Fibroblast of lung (primary cell): ENCODE measurements around the gene ERAP2. TPM values are rescaled to one million over a fixed set of nuclear protein-coding genes. Genes with fewer than 3 reads are reported as not detected.
A peak's percentile ranks its signal among the peaks of the same experiment; 100 is the strongest.

Experiments
- DNase-seq, 2 donors: peaks; one replicate each; pipeline versions ENCODE4 v3.0.0 to v3.0.0-alpha.2; 2010; ENCODE audit warnings: low read depth in 2 of 2
- H2AFZ ChIP-seq: 2 replicates; pipeline ENCODE4 v1.5.1; 2012; ENCODE audit warnings: low read length, control low read depth, inconsistent platforms
- H3K27ac ChIP-seq: 2 replicates; pipeline ENCODE4 v1.5.1; 2011; ENCODE audit warnings: low read length, control low read depth; ENCODE audit not compliant: insufficient read depth
- H3K27me3 ChIP-seq: 2 replicates; pipeline ENCODE4 v1.5.1; 2011; ENCODE audit warnings: mild to moderate bottlenecking, low read length; ENCODE audit not compliant: control insufficient read depth, insufficient read depth
- H3K36me3 ChIP-seq: 2 replicates; pipeline ENCODE4 v1.5.1; 2011; ENCODE audit warnings: low read length; ENCODE audit not compliant: control insufficient read depth, insufficient read depth
- H3K4me1 ChIP-seq: 2 replicates; pipeline ENCODE4 v1.5.1; 2011; ENCODE audit warnings: low read length; ENCODE audit not compliant: control insufficient read depth, insufficient read depth; ENCODE audit errors: extremely low read depth
- H3K4me2 ChIP-seq: 2 replicates; pipeline ENCODE4 v1.5.1; 2011; ENCODE audit warnings: low read length, control low read depth; ENCODE audit not compliant: insufficient read depth; ENCODE audit errors: extremely low read depth
- H3K4me3 ChIP-seq, 4 experiments: fragments of 200-600 bp in 1 of 4; sonication (generic) in 1 of 4; replicated peaks in 1 of 4; 2 replicates each; pipeline ENCODE4 v1.5.1; 2011 to 2016; ENCODE audit warnings: low read length in 4 of 4, low read depth in 3 of 4, mild to moderate bottlenecking in 3 of 4, control low read depth in 2 of 4, inconsistent platforms in 1 of 4, mixed read lengths in 1 of 4; ENCODE audit not compliant: insufficient read depth in 1 of 4; ENCODE audit errors: control extremely low read depth in 1 of 4
- H3K79me2 ChIP-seq: 2 replicates; pipeline ENCODE4 v1.5.1; 2012; ENCODE audit warnings: mild to moderate bottlenecking, low read length, inconsistent platforms; ENCODE audit not compliant: control insufficient read depth, insufficient read depth
- H3K9ac ChIP-seq: 2 replicates; pipeline ENCODE4 v1.5.1; 2011; ENCODE audit warnings: mild to moderate bottlenecking, low read length, control low read depth; ENCODE audit not compliant: insufficient read depth
- H3K9me3 ChIP-seq: 2 replicates; pipeline ENCODE4 v1.5.1; 2012; ENCODE audit warnings: low read depth, low read length; ENCODE audit not compliant: control insufficient read depth, insufficient read depth
- H4K20me1 ChIP-seq: 2 replicates; pipeline ENCODE4 v1.5.1; 2011; ENCODE audit warnings: low read length; ENCODE audit not compliant: control insufficient read depth, insufficient read depth; ENCODE audit errors: extremely low read depth
- CTCF ChIP-seq, 2 donors: IDR thresholded peaks in 1 of 2; conservative IDR thresholded peaks in 1 of 2; 1 replicate in 1 of 2; 2 replicates in 1 of 2; pipeline ENCODE4 v1.5.1; 2011 to 2012; ENCODE audit warnings: low read length in 2 of 2, control low read depth in 1 of 2, inconsistent platforms in 1 of 2, low read depth in 1 of 2, mild to moderate bottlenecking in 1 of 2
- EZH2 ChIP-seq: IDR thresholded peaks from 2 replicates; pipeline ENCODE4 v1.5.1; 2012; ENCODE audit warnings: low read length, control low read depth, mild to moderate bottlenecking; ENCODE audit errors: missing control alignments
- polyA plus RNA-seq, 2 donors: library from polyadenylated mRNA; depleted of rRNA in 1 of 2; stranded (reverse) in 1 of 2; unstranded in 1 of 2; fragments of >200 nt; gene quantifications; 2 replicates each; pipeline ENCODE4 v1.2.1, GENCODE V29; 2011 to 2012; ENCODE audit warnings: missing spikeins in 1 of 2
- total RNA-seq: library from RNA; depleted of rRNA; stranded (reverse); fragments of >200 nt; gene quantifications from 2 replicates; pipeline ENCODE4 v1.2.1, GENCODE V29; 2014

ERAP2 gene
- total and polyA plus RNA-seq, 2 donors (not counting 1 experiment from before 2014, with no cell fraction given): 70.9 to 180 TPM

DNA sequence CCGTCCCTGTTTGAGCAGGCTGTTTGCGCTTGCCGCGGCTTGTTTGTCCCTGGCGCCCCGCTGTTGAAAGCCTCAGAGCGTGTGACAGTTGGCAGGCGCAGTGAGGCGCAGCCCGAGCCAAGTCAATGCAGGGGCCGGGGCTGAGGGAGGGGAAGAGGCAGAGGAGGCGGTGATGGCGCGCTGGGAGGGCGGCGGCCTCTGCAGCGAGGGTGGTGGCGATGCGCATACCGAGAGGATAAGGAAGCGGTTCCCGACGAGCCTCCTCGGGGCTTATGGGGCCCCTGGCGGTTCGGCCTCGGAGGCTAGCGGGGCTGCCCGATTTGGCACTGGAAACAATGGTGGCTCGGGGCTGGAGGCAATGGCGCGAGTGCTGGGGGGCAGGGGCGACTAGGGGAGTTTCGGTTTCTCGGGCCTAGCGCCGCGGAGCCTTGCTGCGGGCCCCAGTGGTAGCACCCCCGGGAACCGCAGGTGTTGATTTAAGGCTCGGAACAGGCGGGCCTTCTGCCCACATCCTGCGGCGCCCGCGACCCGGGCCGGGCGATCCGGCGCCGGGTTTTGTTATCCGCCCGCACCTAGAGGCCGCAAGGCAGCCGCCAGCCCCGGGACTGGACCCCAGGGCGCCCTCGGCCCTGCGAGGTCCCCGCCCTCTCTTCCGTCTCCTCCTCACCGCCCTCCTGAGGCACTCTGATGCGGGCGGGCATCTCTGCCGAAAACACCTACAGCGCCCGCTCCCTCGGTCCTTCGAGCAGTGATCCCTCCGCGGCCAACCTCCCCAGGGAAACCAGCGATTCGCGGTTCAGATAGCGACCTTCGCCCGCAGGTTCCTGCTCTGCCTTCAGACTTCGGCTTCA lies 58.6 kb downstream of the ERAP2 start:
- peak overlapping the region; percentile 94 for H2AFZ ChIP-seq
- H3K4me2 ChIP-seq: peak overlapping the region; percentile 98
- peaks cover 26% of the 10 kb centered on the region for H3K79me2 ChIP-seq
- peak overlapping the region; percentile 75 for H3K9ac ChIP-seq
- peak overlapping the region; percentile 79 for H3K27ac ChIP-seq
- H3K27me3 ChIP-seq: no peaks in the 10 kb centered on the region
- peaks cover 5% of the 10 kb centered on the region for H3K4me1 ChIP-seq
- DNase-seq: peak; percentile 96 to 97
- peak overlapping the region; percentile 65 to 93 (median 74) for H3K4me3 ChIP-seq
- no peak for TF ChIP-seq EZH2
- TF ChIP-seq CTCF (conservative IDR thresholded peaks at IDR 0.05 in 1 of 2, IDR thresholded peaks at IDR 0.05 in 1 of 2; ENCODE audit: low read depth in 1 of 2, low read length in 2 of 2): no peak
- H3K36me3 ChIP-seq: no peaks in the 10 kb centered on the region
- no peaks in the 10 kb centered on the region for H3K9me3 ChIP-seq
- H4K20me1 ChIP-seq: no peaks in the 10 kb centered on the region

- Histone ChIP-seq H3K4me2 (peak within 1 kb of the TSS; percentile 98), H3K27ac (peak within 1 kb of the TSS; percentile 79)
- TF ChIP-seq EZH2 (no peak), CTCF (conservative IDR thresholded peaks at IDR 0.05 in 1 of 2, IDR thresholded peaks at IDR 0.05 in 1 of 2; ENCODE audit: low read depth in 1 of 2, low read length in 2 of 2) (no peak)
These were observed 59.5 kb downstream of the ERAP2 start, which contains the start of gene LNPEP for GRCh38 chr5:96935559-96936430. Gene LNPEP, plus strand, starts transcription at chr5:96936080. Its CDS starts 76 bp downstream, at chr5:96936156.

More at GRCh38 chr5:96935559-96936430, 59.5 kb downstream of the ERAP2 start, which contains the start of gene LNPEP:
- H3K36me3 ChIP-seq: no peaks in the 10 kb centered on the region
- peaks cover 33% of the 10 kb centered on the region for H3K79me2 ChIP-seq
- no peaks in the 10 kb centered on the region for H3K27me3 ChIP-seq
- no peaks in the 10 kb centered on the region for H3K9me3 ChIP-seq
- peak within 1 kb of the TSS; percentile 65 to 93 (median 74) for H3K4me3 ChIP-seq
- peaks cover 7% of the 10 kb centered on the region for H3K4me1 ChIP-seq
- peak within 1 kb of the TSS; percentile 94 for H2AFZ ChIP-seq
- no peaks in the 10 kb centered on the region for H4K20me1 ChIP-seq
- peak; percentile 97 to 99 for DNase-seq
- peak within 1 kb of the TSS; percentile 75 for H3K9ac ChIP-seq
